ENCODE data around the gene PNLIPRP2. TPM values are rescaled to one million over a fixed set of nuclear protein-coding genes. Genes with fewer than 3 reads are reported as not detected.

The PNLIPRP2 gene
- not detected for total RNA-seq

- TF ChIP-seq, protein P1, sequence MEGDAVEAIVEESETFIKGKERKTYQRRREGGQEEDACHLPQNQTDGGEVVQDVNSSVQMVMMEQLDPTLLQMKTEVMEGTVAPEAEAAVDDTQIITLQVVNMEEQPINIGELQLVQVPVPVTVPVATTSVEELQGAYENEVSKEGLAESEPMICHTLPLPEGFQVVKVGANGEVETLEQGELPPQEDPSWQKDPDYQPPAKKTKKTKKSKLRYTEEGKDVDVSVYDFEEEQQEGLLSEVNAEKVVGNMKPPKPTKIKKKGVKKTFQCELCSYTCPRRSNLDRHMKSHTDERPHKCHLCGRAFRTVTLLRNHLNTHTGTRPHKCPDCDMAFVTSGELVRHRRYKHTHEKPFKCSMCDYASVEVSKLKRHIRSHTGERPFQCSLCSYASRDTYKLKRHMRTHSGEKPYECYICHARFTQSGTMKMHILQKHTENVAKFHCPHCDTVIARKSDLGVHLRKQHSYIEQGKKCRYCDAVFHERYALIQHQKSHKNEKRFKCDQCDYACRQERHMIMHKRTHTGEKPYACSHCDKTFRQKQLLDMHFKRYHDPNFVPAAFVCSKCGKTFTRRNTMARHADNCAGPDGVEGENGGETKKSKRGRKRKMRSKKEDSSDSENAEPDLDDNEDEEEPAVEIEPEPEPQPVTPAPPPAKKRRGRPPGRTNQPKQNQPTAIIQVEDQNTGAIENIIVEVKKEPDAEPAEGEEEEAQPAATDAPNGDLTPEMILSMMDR (IDR thresholded peaks at IDR 0.05; ENCODE audit: low read depth), result no peak
Measured at GRCh38 chr10:116620423-116621400, at the start of gene PNLIPRP2. PNLIPRP2 (plus strand) TSS chr10:116620953.

DNA sequence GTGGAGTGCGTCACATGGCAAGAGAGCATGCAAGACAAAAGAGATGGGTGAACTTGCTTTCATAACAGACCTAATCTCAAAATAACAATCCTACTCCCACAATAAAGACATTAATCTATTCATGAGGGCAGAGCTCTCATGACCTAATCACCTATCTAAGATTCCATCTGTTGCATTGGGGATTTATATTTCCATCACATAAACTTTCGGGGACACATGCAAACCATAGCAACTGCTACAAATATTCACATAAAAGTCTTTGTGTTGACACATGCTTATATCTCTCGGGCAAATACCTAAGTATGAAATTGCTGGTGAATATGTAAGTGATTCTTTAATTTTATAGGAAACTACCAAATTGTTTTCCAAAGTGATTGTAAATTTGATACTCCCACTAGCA is 46.0 kb upstream of the PNLIPRP2 start:
- TF ChIP-seq, protein P1 (IDR thresholded peaks at IDR 0.05; ENCODE audit: low read depth), result no peak

GRCh38 chr10:116587878-116588591 is 32.7 kb upstream of the PNLIPRP2 start:
- TF ChIP-seq, protein P1 (IDR thresholded peaks at IDR 0.05; ENCODE audit: low read depth), result no peak

DNA sequence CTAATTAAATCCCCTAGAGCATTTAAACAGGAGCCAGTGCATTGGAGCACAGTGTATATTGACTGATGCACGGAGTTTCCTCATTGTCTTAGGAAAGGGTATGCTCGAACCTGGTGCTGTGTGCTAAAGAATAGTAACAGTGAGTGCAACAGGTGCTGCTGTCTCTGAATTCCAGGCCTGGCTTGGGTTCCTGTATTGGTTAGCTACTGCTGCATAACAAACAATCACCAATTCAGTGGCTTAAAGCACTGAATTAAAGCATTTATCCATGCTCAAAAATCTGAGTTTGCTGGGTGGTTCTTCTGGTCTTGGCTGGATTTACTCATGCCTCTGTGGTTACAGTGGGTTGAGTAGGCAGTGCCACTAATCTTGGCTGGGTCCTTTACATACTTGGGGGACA is 31.8 kb upstream of the PNLIPRP2 start:
- TF ChIP-seq, protein P1 (IDR thresholded peaks at IDR 0.05; ENCODE audit: low read depth), result no peak

DNA sequence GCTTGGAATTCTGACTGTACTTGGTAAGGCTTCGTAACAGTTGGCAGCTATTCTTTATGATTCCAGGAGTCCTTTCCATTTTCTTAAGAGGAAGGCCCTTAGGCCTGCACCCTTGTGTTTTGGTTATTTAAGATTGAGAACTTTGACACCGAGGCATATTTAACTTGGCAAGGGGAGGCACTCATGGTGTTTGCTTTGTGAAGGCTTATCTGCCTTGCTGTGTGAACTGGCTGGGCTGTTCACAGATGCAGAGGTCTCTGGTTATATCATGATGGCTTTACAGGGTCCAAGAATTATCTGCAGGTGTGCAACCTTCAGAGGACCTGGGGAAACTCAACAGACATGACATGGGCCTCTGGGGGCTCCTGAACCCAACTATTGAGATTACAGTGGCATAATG is 30.8 kb upstream of the PNLIPRP2 start:
- TF ChIP-seq, protein P1 (IDR thresholded peaks at IDR 0.05; ENCODE audit: low read depth), result no peak

DNA sequence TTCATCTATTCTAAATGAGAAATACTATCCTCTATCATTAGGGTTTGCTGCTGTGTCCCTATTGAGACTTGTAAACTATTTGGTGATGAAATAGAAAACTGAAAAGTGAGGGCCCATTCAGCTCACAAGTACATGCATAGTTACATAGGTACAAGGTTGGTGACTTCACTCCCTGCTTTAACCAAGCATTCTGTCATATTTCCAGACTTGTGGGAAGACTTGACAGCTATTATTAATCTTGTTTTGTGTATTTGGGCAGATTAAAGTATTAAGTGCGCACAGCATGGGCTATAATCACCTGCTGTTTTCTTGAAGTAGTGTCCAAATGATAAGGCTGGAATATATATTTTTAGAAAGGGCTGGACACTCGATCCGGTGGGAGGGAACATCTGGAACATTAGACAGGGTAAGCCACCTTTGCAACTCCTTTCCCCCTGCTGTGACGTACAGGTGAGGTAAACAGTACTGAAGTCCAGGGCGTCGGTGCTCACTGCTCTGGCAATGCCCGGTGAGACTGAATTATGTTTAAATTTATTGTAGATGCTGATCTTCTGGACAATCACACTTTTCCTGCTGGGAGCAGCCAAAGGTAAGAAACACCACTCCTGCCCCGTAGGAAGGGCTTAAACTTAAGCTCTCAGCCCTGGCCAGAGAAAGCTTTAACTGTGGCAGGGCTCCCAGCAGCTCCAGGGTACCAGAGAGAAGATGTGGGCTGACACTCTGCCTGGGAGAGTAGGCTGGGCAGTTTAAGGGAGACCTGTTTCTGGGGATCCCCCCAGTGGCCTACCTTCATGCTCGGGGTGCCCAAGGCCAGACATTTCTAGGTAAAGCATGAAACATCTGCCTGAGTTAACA is 29.9 kb upstream of the PNLIPRP2 start, which contains the start of gene PNLIPRP1:
PNLIPRP1 (plus strand) TSS at position 370 of the 855 bp plus-strand sequence; CDS start at position 541, 171 bp downstream.
- TF ChIP-seq, protein P1 (IDR thresholded peaks at IDR 0.05; ENCODE audit: low read depth), result no peak
